Body of pancreas (tissue), 4 donors: ENCODE measurements around the gene PCBP3.

Source experiments
- CTCF ChIP-seq, 7 experiments: fragments of 450-650 bp in 4 of 7; fragments of 200-600 bp in 3 of 7; sonication (generic) in 3 of 7; IDR thresholded peaks; one replicate each; pipeline ENCODE4 v1.5.1; 2016 to 2019; ENCODE audit warnings: antibody characterized with exemption in 7 of 7
- POLR2A ChIP-seq, 3 donors: fragments of 450-650 bp; IDR thresholded peaks; one replicate each; pipeline ENCODE4 v1.6.1; 2016; ENCODE audit warnings: antibody characterized with exemption in 3 of 3, mild to moderate bottlenecking in 2 of 3

DNA sequence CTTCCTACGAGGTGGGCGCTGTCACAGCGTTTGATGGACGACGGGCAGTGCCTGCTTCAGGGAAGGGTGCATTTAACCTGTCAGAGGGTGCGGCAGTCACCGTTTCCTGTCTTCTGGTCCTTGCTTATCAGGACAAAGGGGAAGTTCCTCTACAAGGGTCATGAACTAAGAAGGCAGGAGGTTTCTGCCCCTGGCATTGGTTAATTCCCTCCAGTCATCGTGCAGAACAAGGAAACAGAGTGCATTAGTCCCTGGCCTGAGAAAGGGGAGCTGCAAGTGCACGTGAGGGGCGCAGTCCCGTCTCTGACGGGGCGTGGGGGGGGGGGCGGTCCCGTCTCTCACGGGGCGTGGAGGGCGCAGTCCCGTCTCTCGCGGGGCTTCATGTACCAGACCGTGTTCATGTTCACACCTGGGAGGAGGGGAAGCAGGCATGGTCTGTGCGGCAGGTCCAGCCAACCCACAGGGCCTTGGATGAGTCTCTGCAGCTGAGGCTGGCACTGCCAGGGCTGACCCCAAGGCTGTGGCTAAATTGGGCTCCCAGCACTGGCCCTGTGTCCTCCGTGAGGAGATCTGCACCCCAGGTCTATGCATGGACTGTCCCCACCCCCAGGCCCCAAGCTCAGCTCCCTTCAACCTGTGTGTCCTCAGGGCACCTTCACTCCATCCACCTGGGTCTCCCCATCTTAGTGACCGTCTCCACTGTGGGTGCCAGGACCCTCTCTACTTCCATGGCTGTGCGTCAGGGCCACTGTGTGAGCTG, 248.8 kb downstream of the PCBP3 start:
- no peak for TF ChIP-seq CTCF (IDR thresholded peaks at IDR 0.05)
- TF ChIP-seq POLR2A (IDR thresholded peaks at IDR 0.05): no peak
